Psoas muscle (tissue), 8 donors: ENCODE data around the gene CHRNG. TPM values are rescaled to one million over a fixed set of nuclear protein-coding genes. Genes with fewer than 3 reads are reported as not detected.

Source experiments
- ATAC-seq, 4 donors: fragments of 200-7000 bp; cut with Tn5 transposase; one replicate each; pipeline ENCODE4 v1.9.1; 2020; ENCODE audit warnings: moderate library complexity in 3 of 4, mild to moderate bottlenecking in 2 of 4
- DNase-seq, 2 donors: peaks; one replicate each; pipeline ENCODE4 v3.0.0-alpha.2; 2020
- H3K27ac ChIP-seq: fragments of 200-600 bp; one replicate; pipeline ENCODE4 v1.8.0; 2022
- H3K27me3 ChIP-seq, 3 donors: fragments of 200-600 bp in 1 of 3; one replicate each; pipeline versions ENCODE4 v1.6.1 to v1.8.0; 2013 to 2022; ENCODE audit warnings: low read length in 2 of 3, mild to moderate bottlenecking in 2 of 3, moderate library complexity in 1 of 3; ENCODE audit not compliant: insufficient read depth in 3 of 3
- H3K36me3 ChIP-seq, 2 donors: fragments of 200-600 bp in 1 of 2; one replicate each; pipeline versions ENCODE4 v1.6.1 to v1.8.0; 2013 to 2022; ENCODE audit warnings: low read depth in 1 of 2, mild to moderate bottlenecking in 1 of 2, moderate library complexity in 1 of 2; ENCODE audit not compliant: insufficient read depth in 1 of 2
- H3K4me1 ChIP-seq: fragments of 200-600 bp; one replicate; pipeline ENCODE4 v1.8.0; 2022
- H3K4me3 ChIP-seq: fragments of 200-600 bp; one replicate; pipeline ENCODE4 v1.8.0; 2022; ENCODE audit warnings: mild to moderate bottlenecking
- H3K9me3 ChIP-seq: fragments of 200-600 bp; one replicate; pipeline ENCODE4 v1.8.0; 2022
- WGBS, 3 donors: extraction: QIAGEN DNeasy Blood & Tissue Kit; methylation state at CpG; one replicate each; pipeline versions ENCODE4 v1.1.6 to v1.1.7; 2013; 5-methylcytosine and 5-hydroxymethylcytosine counted together
- intact Hi-C, 2 donors: fragments of 100-400 bp; cut with DNase I; formaldehyde crosslinking; loops; one replicate each; pipeline versions ENCODE4 v1.11.0 to v1.14.2; 2022
- polyA plus RNA-seq, 3 donors: library from polyadenylated mRNA; stranded (reverse); fragments of 200-250 nt; gene quantifications; one replicate each; pipeline ENCODE4 v1.2.3, GENCODE V29; 2013
- total RNA-seq, 4 donors: library from RNA; stranded (reverse); fragmentation: NEBNext Ultra II Directional in 2 of 4; extraction: Animal tissue kit (Norgen Biotek cat#: 25700) in 2 of 4; gene quantifications; one replicate each; pipeline versions ENCODE4 v1.2.1 to v1.2.4, GENCODE V29; 2021 to 2023
- TF ChIP-seq, protein P1 (sequence below): fragments of 200-600 bp; IDR thresholded peaks from one replicate; pipeline ENCODE4 v1.8.0; 2022; ENCODE audit warnings: antibody characterized with exemption
- donor health status: healthy with polysubstance abuse.
- donor health status: DM: no; HTN: no; CAD: no; lungs with moderate emphysema.
- donor health status: Bipolar disorder and iron deficiency.
- donor health status: healthy.
- donor health status: DM: yes; HTN: yes; CAD: no.
- donor health status: DM: no; HTN: no; CAD: no.
- donor health status: DM: no; HTN: no; CAD: no.
- donor health status: DM: yes; HTN: yes; CAD: no.

The CHRNG gene
- total and polyA plus RNA-seq, 7 donors, result 0.68 to 94.1 (median 6.9) TPM

DNA sequence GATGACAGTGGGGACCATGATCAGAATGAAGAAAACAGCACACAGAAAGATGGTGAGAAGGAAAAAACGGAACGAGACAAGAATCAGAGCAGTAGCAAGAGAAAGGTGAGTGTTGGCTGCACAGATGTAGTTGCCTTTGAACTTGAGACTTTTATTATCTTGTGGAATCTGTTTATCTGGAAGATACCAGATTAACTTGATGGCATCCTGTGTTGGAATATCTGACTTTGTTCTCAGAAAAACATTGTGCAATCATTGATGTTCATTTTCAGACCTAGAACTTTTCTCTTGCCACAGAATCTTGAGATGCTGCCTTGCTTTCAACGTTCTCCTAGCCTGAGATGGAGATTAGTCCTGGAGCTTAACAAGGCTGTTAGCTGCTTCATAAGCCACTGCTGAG lies 16.9 kb downstream of the CHRNG start:
- H3K27me3 ChIP-seq, result no peaks in the 10 kb centered on the region
- no peak for DNase-seq
- TF ChIP-seq, protein P1, sequence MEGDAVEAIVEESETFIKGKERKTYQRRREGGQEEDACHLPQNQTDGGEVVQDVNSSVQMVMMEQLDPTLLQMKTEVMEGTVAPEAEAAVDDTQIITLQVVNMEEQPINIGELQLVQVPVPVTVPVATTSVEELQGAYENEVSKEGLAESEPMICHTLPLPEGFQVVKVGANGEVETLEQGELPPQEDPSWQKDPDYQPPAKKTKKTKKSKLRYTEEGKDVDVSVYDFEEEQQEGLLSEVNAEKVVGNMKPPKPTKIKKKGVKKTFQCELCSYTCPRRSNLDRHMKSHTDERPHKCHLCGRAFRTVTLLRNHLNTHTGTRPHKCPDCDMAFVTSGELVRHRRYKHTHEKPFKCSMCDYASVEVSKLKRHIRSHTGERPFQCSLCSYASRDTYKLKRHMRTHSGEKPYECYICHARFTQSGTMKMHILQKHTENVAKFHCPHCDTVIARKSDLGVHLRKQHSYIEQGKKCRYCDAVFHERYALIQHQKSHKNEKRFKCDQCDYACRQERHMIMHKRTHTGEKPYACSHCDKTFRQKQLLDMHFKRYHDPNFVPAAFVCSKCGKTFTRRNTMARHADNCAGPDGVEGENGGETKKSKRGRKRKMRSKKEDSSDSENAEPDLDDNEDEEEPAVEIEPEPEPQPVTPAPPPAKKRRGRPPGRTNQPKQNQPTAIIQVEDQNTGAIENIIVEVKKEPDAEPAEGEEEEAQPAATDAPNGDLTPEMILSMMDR, result no peak
- H3K4me1 ChIP-seq, result peaks cover 45% of the 10 kb centered on the region
- H3K4me3 ChIP-seq, result no peak overlapping the region
- no peak overlapping the region for H3K27ac ChIP-seq
- H3K36me3 ChIP-seq, result peaks cover 12 to 71% of the 10 kb centered on the region in 2 donors
- ATAC-seq, result no peak
- WGBS, 3 donors, result 62 to 77% (median 66%) methylated on average over 3 of the region's 3 CpGs
- intact Hi-C loops, result no loop called here
- H3K9me3 ChIP-seq, result no peaks in the 10 kb centered on the region

DNA sequence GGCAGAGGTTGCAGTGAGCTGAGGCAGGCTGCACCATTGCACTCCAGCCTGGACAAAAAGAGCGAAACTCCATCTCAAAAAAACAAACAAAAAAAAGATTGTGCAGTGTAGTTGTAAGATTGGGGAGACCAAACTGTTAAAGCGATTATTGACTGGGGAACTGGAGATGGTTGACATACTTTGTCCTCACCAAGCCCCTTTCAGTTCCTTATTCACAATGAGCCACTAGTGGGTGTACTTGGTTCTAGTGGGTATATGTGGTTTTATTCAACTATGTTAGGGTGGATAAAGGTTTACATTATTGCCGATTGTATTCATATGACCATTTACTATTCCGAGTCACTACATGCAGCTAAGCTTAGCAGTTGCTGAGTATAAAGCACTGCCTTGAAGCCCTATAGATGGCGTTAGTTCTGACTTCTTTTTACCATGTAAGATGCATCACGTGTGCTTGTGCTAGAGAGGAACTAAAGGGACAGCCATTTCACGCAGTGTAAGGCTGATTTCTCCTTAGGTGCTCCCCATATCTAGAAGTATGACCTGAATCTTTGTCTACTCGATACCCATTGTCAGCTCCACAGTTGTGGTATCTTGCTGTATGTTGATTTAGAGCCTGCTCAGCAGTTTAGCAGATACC lies 23.1 kb downstream of the CHRNG start:
- H3K4me1 ChIP-seq, result peaks cover 4% of the 10 kb centered on the region
- TF ChIP-seq, protein P1, result no peak
- peaks cover 23 to 100% of the 10 kb centered on the region in 2 donors for H3K36me3 ChIP-seq
- DNase-seq (no peak), ATAC-seq (no peak)
- no peaks in the 10 kb centered on the region for H3K27me3 ChIP-seq
- intact Hi-C loops, result no loop called here
- WGBS, 3 donors, result 83 to 90% (median 86%) methylated on average over 8 of the region's 8 CpGs
- no peak overlapping the region for H3K27ac ChIP-seq
- no peak overlapping the region for H3K4me3 ChIP-seq
- H3K9me3 ChIP-seq, result no peaks in the 10 kb centered on the region

DNA sequence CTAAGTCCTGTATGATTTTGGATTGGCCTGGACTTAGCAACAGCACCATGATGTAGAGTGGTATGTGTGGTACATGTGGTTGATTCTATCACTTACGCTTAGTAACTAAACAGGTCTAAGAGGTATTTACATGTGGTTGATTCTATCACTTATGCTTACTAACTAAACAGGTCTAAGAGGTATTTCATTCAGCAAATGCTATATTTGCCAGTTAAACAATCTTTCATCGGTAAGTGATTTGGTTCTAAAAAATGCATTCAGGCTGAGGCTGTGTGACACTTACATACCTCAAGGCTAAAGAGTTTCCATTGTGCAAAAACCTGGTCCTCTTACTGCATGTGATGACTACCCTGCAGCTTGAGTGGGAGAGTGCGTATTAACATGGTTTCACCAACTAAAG lies 24.1 kb downstream of the CHRNG start:
- WGBS, 3 donors, result 52 to 68% (median 65%) methylated on average over 3 of the region's 3 CpGs
- intact Hi-C loops, result no loop called here

DNA sequence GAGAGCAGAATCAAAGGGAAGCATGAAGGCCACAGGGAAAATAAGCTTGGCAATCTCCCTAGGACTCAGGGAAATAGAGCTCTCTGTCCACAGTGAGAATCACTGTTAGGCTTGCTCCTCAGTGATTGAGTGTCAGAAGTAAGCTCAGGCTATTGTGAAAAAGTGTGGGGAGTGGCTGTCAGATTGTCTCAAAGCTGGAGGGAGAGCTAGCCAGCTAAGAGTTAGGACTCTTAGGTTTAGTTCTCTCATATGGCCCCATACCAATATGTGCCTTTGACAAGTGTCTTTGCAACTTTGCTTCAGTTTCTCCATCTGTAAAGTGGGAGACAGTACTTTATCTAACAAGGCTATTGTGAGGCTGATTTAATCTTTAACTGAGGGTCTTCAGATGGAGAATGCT lies 28.2 kb downstream of the CHRNG start:
- H3K27ac ChIP-seq, result peak overlapping the region; percentile 92
- ATAC-seq (no peak), DNase-seq (no peak)
- H3K9me3 ChIP-seq, result no peaks in the 10 kb centered on the region
- intact Hi-C loops, result loop anchor here in 1 of 2 donors (2.0 kb wide), 1 partner anchor 41 kb away; the partner anchor contains the start of gene CHRND
- H3K27me3 ChIP-seq, result no peaks in the 10 kb centered on the region
- H3K36me3 ChIP-seq, result peaks cover 31 to 89% of the 10 kb centered on the region in 2 donors
- H3K4me3 ChIP-seq, result no peak overlapping the region
- peaks cover 43% of the 10 kb centered on the region for H3K4me1 ChIP-seq
- TF ChIP-seq, protein P1, result no peak

More for the DNA sequence above, 24.1 kb downstream of the CHRNG start:
- no peak overlapping the region for H3K4me3 ChIP-seq
- ATAC-seq (no peak), DNase-seq (no peak)
- peaks cover 12% of the 10 kb centered on the region for H3K4me1 ChIP-seq
- H3K27me3 ChIP-seq, result no peaks in the 10 kb centered on the region
- TF ChIP-seq, protein P1, result no peak
- H3K27ac ChIP-seq, result no peak overlapping the region
- no peaks in the 10 kb centered on the region for H3K9me3 ChIP-seq
- H3K36me3 ChIP-seq, result peaks cover 26 to 99% of the 10 kb centered on the region in 2 donors

GRCh38 chr2:232568161-232568560 lies 28.7 kb downstream of the CHRNG start:
- Histone ChIP-seq H3K27ac (peak overlapping the region; percentile 92), H3K9me3 (no peaks in the 10 kb centered on the region), H3K36me3 (peaks cover 31 to 88% of the 10 kb centered on the region in 2 donors), H3K4me1 (peaks cover 45% of the 10 kb centered on the region), H3K27me3 (no peaks in the 10 kb centered on the region), H3K4me3 (no peak overlapping the region)
- peak; percentile 64 to 80 (median 76) for ATAC-seq
- peak in 1 of 2 donors; percentile 57 for DNase-seq
- TF ChIP-seq, protein P1, result no peak
- 45 to 77% (median 51%) methylated on average over 5 of the region's 5 CpGs for WGBS, 3 donors
- intact Hi-C loops, result loop anchor here in 1 of 2 donors (2.0 kb wide), 1 partner anchor 41 kb away; the partner anchor contains the start of gene CHRND
